ENCODE measurements around the gene NRXN3.

GRCh38 chr14:79175671-79176070, 1005.5 kb downstream of the NRXN3 start:
- TF ChIP-seq CTCF (IDR thresholded peaks at IDR 0.05) (no peak), POLR2A (IDR thresholded peaks at IDR 0.05) (no peak)

Data from heart left ventricle (tissue), 13 donors.